ENCODE measurements around the gene TAS1R2. TPM values are rescaled to one million over a fixed set of nuclear protein-coding genes. Genes with fewer than 3 reads are reported as not detected.

The TAS1R2 gene
- total and polyA plus RNA-seq, 10 donors = not detected

- Histone ChIP-seq H3K27me3 (replicated peaks in 1 of 7) (peaks cover 0 to 56% (median 0%) of the 10 kb centered on the region in 7 donors), H3K9me3 (peaks cover 0 to 45% (median 9%) of the 10 kb centered on the region in 8 donors), H3K4me1 (no peaks in the 10 kb centered on the region), H3K36me3 (no peaks in the 10 kb centered on the region), H3K27ac (no peak overlapping the region), H3K4me3 (no peak overlapping the region)
- DNase-seq = peak; percentile 32
- intact Hi-C loops (cut with DNase I; ENCODE audit: low total_unique reads) = no loop called here
- TF ChIP-seq POLR2A (IDR thresholded peaks at IDR 0.05) (no peak), CTCF (IDR thresholded peaks at IDR 0.05 in 8 of 11, conservative IDR thresholded peaks at IDR 0.05 in 3 of 11) (no peak), POLR2AphosphoS5 (IDR thresholded peaks at IDR 0.05) (no peak)
- 60 to 100% (median 85%) methylated on average over 1 to 2 of the region's 2 CpGs for WGBS, 5 donors
These were observed 27.8 kb downstream of the TAS1R2 start for GRCh38 chr1:18831656-18832055.

- Histone ChIP-seq H3K4me3 (no peak overlapping the region), H3K4me1 (no peaks in the 10 kb centered on the region), H3K27me3 (replicated peaks in 1 of 7) (peaks cover 0 to 52% (median 0%) of the 10 kb centered on the region in 7 donors), H3K27ac (no peak overlapping the region), H3K9me3 (peaks cover 0 to 45% (median 9%) of the 10 kb centered on the region in 8 donors), H3K36me3 (no peaks in the 10 kb centered on the region)
- no peak for DNase-seq
- TF ChIP-seq POLR2A (IDR thresholded peaks at IDR 0.05) = no peak
- TF ChIP-seq CTCF (IDR thresholded peaks at IDR 0.05 in 8 of 11, conservative IDR thresholded peaks at IDR 0.05 in 3 of 11) = no peak
- 45 to 75% (median 58%) methylated on average over 10 to 12 of the region's 12 CpGs for WGBS, 5 donors
- intact Hi-C loops (cut with DNase I; ENCODE audit: low total_unique reads) = no loop called here
These were observed 28.9 kb downstream of the TAS1R2 start for GRCh38 chr1:18830596-18830995.

GRCh38 chr1:18829671-18830070 lies 29.8 kb downstream of the TAS1R2 start:
- no peak overlapping the region for H3K27ac ChIP-seq
- H3K27me3 ChIP-seq (replicated peaks in 1 of 7) = peaks cover 0 to 47% (median 0%) of the 10 kb centered on the region in 7 donors
- TF ChIP-seq CTCF (IDR thresholded peaks at IDR 0.05 in 8 of 11, conservative IDR thresholded peaks at IDR 0.05 in 3 of 11) (no peak), POLR2AphosphoS5 (IDR thresholded peaks at IDR 0.05) (no peak), POLR2A (IDR thresholded peaks at IDR 0.05) (no peak)
- WGBS, 5 donors = 84 to 100% (median 97%) methylated on average over 1 of the region's 1 CpG
- peaks cover 0 to 45% (median 9%) of the 10 kb centered on the region in 8 donors for H3K9me3 ChIP-seq
- no peaks in the 10 kb centered on the region for H3K4me1 ChIP-seq
- intact Hi-C loops (cut with DNase I; ENCODE audit: low total_unique reads) = no loop called here
- no peak for DNase-seq
- no peaks in the 10 kb centered on the region for H3K36me3 ChIP-seq
- H3K4me3 ChIP-seq = no peak overlapping the region

GRCh38 chr1:18828224-18828623 lies 31.2 kb downstream of the TAS1R2 start:
- Histone ChIP-seq H3K4me1 (no peaks in the 10 kb centered on the region), H3K27me3 (replicated peaks in 1 of 7) (peaks cover 0 to 35% (median 0%) of the 10 kb centered on the region in 7 donors), H3K27ac (no peak overlapping the region), H3K36me3 (no peaks in the 10 kb centered on the region), H3K4me3 (no peak overlapping the region), H3K9me3 (peaks cover 0 to 45% (median 9%) of the 10 kb centered on the region in 8 donors)
- DNase-seq = no peak
- TF ChIP-seq POLR2A (IDR thresholded peaks at IDR 0.05) = no peak
- no peak for TF ChIP-seq POLR2AphosphoS5 (IDR thresholded peaks at IDR 0.05)
- TF ChIP-seq CTCF (IDR thresholded peaks at IDR 0.05 in 8 of 11, conservative IDR thresholded peaks at IDR 0.05 in 3 of 11) = no peak
- intact Hi-C loops (cut with DNase I; ENCODE audit: low total_unique reads) = no loop called here
- 39 to 64% (median 49%) methylated on average over 2 of the region's 2 CpGs for WGBS, 5 donors
